GM18526 (cell line): ENCODE measurements around the gene MYO18B.

Experiments used
- POLR2A ChIP-seq: IDR thresholded peaks from 3 replicates; pipeline ENCODE4 v1.6.1; 2011; ENCODE audit not compliant: insufficient read length; ENCODE audit errors: extremely low read depth

The MYO18B gene

DNA sequence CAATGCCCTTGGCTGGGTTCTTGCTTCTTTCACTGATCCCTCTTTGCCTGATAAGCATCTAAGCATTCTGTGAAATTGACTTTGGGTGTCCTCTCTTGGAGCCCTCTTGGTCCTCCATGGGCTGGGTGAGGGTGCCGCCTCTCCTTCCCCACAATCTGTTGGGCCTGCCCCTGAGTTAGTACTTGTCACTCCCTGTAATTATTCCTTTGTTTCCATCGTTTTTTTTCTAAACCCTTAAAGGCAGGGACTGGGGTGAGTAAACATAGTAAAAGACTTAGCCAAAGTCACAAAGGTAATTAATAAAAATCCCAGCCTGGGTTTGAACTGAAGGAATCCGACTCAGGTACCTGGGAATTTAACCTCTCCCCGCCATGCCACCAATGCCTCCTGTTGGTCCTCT is 188.1 kb downstream of the MYO18B start:
- no peak for TF ChIP-seq POLR2A

DNA sequence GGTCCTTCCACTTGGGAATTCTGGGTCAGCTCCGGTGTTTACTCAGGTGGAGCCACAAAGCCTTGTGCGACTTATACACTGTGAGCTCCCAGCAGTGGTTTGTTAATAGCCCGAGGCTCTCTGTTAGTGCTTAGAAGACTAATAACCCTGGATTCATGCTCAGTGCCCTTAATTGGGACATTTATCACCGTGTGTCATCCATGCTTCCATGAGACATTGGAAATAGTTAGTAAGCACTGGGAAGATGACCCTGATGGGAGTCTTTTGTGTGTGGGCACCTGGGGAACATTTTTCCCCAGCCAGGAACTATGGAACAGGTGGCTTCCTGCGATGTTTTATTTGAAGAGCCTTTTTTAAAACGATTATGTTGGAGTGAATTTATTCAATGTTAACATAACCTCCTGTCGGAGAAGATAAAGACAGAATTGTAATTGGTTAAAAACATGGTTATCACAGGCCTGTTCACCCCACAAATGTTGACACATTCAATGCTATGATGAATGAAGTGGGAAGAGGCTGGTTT is 188.9 kb downstream of the MYO18B start:
- TF ChIP-seq POLR2A = no peak

- TF ChIP-seq POLR2A = no peak
These were observed 191.3 kb downstream of the MYO18B start for GRCh38 chr22:25933158-25933788.

- no peak for TF ChIP-seq POLR2A
These were observed 193.5 kb downstream of the MYO18B start for GRCh38 chr22:25935266-25936058.

DNA sequence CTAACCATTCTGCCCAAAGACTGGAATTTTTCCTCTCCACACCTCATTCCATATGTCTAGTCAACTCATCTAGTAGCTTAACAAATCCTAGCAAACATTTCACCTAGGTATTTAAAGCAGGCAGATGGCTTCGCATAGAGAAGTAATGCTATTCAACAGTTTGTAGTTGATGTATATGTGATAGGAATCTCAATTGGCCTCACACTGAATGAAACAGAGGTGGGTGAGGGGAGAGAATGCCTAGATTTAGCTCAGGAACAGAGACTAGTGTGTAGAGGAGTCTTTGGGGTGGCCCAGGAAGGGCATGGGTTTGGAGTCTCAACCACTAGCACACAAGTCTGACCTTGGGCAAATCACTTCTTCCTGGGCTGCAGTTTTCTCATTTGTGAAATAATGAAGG is 196.2 kb downstream of the MYO18B start:
- no peak for TF ChIP-seq POLR2A

DNA sequence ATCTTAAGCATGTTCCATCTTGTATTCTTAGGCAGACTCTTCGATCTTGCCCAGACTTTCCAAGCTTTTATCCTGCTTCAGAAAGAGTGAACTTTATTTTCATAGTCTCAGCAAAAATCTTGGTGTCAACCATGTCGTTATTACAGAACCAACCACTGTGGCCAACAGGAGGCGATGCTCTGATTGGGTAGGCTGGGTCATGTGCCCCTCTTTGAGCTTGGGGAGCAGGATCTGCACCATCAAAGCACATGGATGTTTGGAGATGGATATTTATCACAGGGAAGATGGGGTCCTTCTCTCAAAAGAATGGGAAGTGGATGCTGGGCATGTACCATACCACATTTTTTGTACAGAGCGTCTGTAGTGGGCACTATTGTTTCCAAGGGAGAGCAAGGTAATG is 197.4 kb downstream of the MYO18B start:
- no peak for TF ChIP-seq POLR2A

- no peak for TF ChIP-seq POLR2A
These were observed 198.5 kb downstream of the MYO18B start for GRCh38 chr22:25940479-25940878.

DNA sequence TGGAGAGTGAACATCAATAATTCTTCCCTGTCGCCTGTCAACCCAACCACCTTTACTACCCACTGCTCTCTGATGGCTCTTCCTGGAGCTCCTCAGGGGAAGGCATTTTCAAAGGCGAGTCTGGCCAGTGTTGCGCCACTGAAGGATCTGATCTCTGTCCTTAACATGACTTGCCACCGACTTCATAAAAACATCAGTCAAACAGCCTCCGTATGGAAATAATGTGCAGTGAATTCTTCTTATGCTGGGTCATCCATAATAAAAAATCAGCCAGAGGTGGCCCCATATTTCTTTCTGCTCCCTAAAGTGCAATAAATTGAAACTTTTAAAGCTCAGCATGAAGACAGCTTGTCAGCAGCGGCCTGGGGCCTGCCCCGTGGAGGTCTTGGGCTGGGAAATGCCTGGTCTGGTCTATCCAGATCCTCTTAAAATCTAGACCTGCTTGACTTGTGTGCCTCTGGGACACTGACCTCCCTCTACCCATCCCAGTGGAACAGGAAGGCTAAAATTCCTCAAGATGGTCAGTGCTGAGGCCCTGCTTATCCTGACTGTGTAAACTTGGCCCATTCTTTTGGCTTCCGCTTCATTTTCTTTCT is 199.5 kb downstream of the MYO18B start:
- no peak for TF ChIP-seq POLR2A

DNA sequence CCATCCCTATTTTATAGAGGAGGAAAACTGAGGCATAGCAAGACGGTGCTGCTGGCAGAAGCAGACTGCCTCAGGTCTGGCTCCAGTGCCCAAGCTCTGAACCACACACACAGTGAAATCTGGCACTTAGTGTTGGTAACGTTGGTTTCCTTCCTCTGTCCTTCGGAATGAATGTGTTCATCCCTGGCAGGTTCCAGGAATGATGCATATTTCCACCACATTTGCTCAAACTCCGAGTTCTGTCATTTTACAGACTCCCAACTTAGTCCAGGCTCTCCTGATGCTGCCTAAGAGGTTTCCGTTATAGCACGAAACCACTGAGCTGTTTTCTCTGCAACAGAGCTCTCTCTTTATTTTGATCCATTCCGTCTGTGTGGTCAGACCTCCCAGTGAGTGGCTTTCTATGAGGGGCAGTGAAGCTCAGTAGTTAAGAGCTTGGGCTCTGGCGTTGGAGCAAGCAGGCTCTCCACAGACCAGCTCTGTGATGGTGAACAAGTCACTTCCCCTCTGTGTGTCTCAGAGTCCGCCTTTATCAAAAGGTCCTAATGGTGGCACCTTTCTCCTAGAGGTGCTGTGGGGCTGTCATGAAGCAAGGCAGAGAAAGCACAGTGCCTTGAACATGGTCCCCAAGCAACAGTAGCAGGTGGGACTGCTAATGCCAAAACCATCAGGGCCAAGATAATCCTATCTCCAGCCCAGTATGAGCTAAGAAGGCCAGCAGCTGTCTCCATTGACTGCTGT is 200.3 kb downstream of the MYO18B start:
- no peak for TF ChIP-seq POLR2A

DNA sequence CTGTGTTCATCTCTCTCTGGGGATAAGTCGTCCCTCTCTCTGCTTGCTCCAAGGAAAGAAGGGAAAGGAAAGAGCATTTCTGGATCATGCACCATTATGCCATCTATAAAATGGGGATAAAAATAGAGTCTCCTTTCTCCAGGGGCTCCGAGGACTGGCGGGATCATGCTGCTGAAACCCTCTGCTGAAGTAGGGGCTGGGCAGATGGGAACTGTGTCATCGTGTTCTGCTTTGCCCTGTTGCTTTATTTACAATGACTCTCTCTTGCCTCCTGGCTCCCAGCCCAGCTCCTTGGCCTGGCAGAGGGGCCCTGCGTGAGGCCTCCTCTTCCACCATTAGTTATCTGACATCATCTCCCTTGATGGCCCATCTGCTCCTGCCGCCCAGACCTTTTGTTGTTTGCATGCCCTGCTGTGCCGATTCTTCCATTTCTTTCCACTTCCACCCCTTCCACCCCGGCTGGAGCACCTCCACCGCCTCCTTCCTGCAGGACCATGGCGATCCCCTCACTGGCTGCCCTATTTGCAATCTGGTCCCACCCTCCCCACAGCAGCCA is 200.9 kb downstream of the MYO18B start:
- no peak for TF ChIP-seq POLR2A

GRCh38 chr22:25950111-25950510 is 208.1 kb downstream of the MYO18B start:
- no peak for TF ChIP-seq POLR2A

- TF ChIP-seq POLR2A = no peak
These were observed 211.3 kb downstream of the MYO18B start for GRCh38 chr22:25953276-25953675.

GRCh38 chr22:25953919-25954318 is 211.9 kb downstream of the MYO18B start:
- no peak for TF ChIP-seq POLR2A

DNA sequence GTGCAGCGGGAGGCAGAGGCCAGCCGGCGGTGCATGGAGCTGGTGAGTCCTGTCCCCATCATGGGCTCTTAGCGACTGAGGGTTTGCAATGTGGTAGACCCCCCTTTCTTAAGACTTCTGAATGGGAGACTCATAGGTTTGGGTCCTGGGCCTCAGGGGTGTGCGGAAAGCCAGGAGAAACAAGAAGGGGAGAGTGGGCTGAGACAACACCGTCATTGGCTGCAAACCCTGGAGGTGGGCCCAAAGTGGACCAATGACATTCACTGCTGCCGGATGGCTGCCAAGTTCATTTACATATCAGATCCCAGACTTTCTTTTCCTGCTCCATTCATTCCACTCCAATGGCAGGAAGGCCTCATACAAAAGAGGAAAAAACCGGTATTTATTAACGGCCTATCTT is 213.3 kb downstream of the MYO18B start:
- TF ChIP-seq POLR2A = no peak

GRCh38 chr22:25956801-25957200 is 214.8 kb downstream of the MYO18B start:
- no peak for TF ChIP-seq POLR2A
